DND-41 (cell line): Measurements from ENCODE around the gene PDPK1.
A peak's percentile ranks its signal among the peaks of the same experiment; 100 is the strongest.

Experiments used
- ATAC-seq: fragments of 200-7000 bp; cut with Tn5 transposase; 3 replicates; pipeline ENCODE4 v1.9.1; 2021; ENCODE audit warnings: low read depth; ENCODE audit not compliant: insufficient read depth
- DNase-seq: peaks from one replicate; pipeline ENCODE4 v3.0.0-alpha.2; 2020
- H2AFZ ChIP-seq: 2 replicates; pipeline ENCODE4 v1.6.0; 2012; ENCODE audit warnings: low read depth, low read length
- H3K27ac ChIP-seq: 2 replicates; pipeline ENCODE4 v1.5.1; 2012; ENCODE audit warnings: low read length, inconsistent platforms
- H3K27me3 ChIP-seq: fragments of 200-600 bp; sonication (generic); 2 replicates; pipeline ENCODE4 v1.6.0; 2012; ENCODE audit warnings: low read length, mild to moderate bottlenecking, inconsistent platforms; ENCODE audit not compliant: insufficient read depth, poor library complexity
- H3K36me3 ChIP-seq: 2 replicates; pipeline ENCODE4 v1.5.1; 2012; ENCODE audit warnings: low read length, inconsistent platforms; ENCODE audit not compliant: insufficient read depth
- H3K4me1 ChIP-seq: 2 replicates; pipeline ENCODE4 v1.5.1; 2012; ENCODE audit warnings: mild to moderate bottlenecking, low read length; ENCODE audit not compliant: insufficient read depth
- H3K4me2 ChIP-seq: 2 replicates; pipeline ENCODE4 v1.6.0; 2012; ENCODE audit warnings: mild to moderate bottlenecking, moderate library complexity, low read length, inconsistent platforms; ENCODE audit not compliant: insufficient read depth
- H3K4me3 ChIP-seq, 2 experiments: fragments of 200-600 bp in 1 of 2; shearing (Covaris generic) in 1 of 2; 2 replicates each; pipeline ENCODE4 v1.5.1; 2012 to 2016; ENCODE audit warnings: inconsistent platforms in 2 of 2, low read length in 2 of 2, mild to moderate bottlenecking in 2 of 2, low read depth in 1 of 2, moderate library complexity in 1 of 2
- H3K79me2 ChIP-seq: 2 replicates; pipeline ENCODE4 v1.6.0; 2012; ENCODE audit warnings: low read length, inconsistent platforms; ENCODE audit not compliant: insufficient read depth
- H3K9ac ChIP-seq: 2 replicates; pipeline ENCODE4 v1.6.0; 2012; ENCODE audit warnings: low read depth, mild to moderate bottlenecking, inconsistent platforms, low read length, moderate library complexity
- H3K9me3 ChIP-seq: 2 replicates; pipeline ENCODE4 v1.5.1; 2012; ENCODE audit warnings: low read length, moderate library complexity, mild to moderate bottlenecking, inconsistent platforms; ENCODE audit not compliant: insufficient read depth, severe bottlenecking
- H4K20me1 ChIP-seq: 2 replicates; pipeline ENCODE4 v1.6.0; 2012; ENCODE audit warnings: low read length; ENCODE audit not compliant: insufficient read depth
- CTCF ChIP-seq: IDR thresholded peaks from 2 replicates; pipeline ENCODE4 v1.5.1; 2012; ENCODE audit warnings: borderline replicate concordance, low read length, moderate library complexity, mild to moderate bottlenecking; ENCODE audit not compliant: poor library complexity, severe bottlenecking; ENCODE audit errors: extremely low read depth
- EZH2 ChIP-seq: IDR thresholded peaks from 3 replicates; pipeline ENCODE4 v1.6.1; 2012; ENCODE audit warnings: borderline replicate concordance, low read depth, mild to moderate bottlenecking, moderate library complexity, low read length, inconsistent platforms; ENCODE audit not compliant: severe bottlenecking

Gene PDPK1

GRCh38 chr16:2529061-2529931, 8.5 kb upstream of the PDPK1 start:
- H3K36me3 ChIP-seq = peaks cover 50% of the 10 kb centered on the region
- H3K4me2 ChIP-seq = no peak overlapping the region
- peaks cover 29% of the 10 kb centered on the region for H3K4me1 ChIP-seq
- H4K20me1 ChIP-seq = peaks cover 9% of the 10 kb centered on the region
- H3K9me3 ChIP-seq = no peaks in the 10 kb centered on the region
- no peaks in the 10 kb centered on the region for H3K79me2 ChIP-seq
- TF ChIP-seq CTCF = no peak
- no peak for TF ChIP-seq EZH2
- no peaks in the 10 kb centered on the region for H3K27me3 ChIP-seq
- H3K4me3 ChIP-seq = no peak overlapping the region
- H2AFZ ChIP-seq = no peak overlapping the region
- ATAC-seq (no peak), DNase-seq (no peak)
- H3K9ac ChIP-seq = no peak overlapping the region
- no peak overlapping the region for H3K27ac ChIP-seq

GRCh38 chr16:2529961-2530628, 7.7 kb upstream of the PDPK1 start:
- Histone ChIP-seq H3K36me3 (peaks cover 43% of the 10 kb centered on the region), H3K27me3 (no peaks in the 10 kb centered on the region), H3K9me3 (no peaks in the 10 kb centered on the region), H3K79me2 (no peaks in the 10 kb centered on the region), H3K27ac (no peak overlapping the region), H3K4me3 (no peak overlapping the region), H4K20me1 (peaks cover 9% of the 10 kb centered on the region), H2AFZ (no peak overlapping the region), H3K4me2 (no peak overlapping the region), H3K4me1 (peaks cover 29% of the 10 kb centered on the region), H3K9ac (no peak overlapping the region)
- DNase-seq (no peak), ATAC-seq (no peak)
- TF ChIP-seq CTCF (no peak), EZH2 (no peak)

GRCh38 chr16:2530629-2531318, 7.0 kb upstream of the PDPK1 start:
- H3K9me3 ChIP-seq = no peaks in the 10 kb centered on the region
- no peaks in the 10 kb centered on the region for H3K79me2 ChIP-seq
- H3K27ac ChIP-seq = no peak overlapping the region
- ATAC-seq (no peak), DNase-seq (no peak)
- no peaks in the 10 kb centered on the region for H3K27me3 ChIP-seq
- H3K4me1 ChIP-seq = peaks cover 29% of the 10 kb centered on the region
- H4K20me1 ChIP-seq = peaks cover 9% of the 10 kb centered on the region
- H3K9ac ChIP-seq = peak overlapping the region; percentile 66
- no peak overlapping the region for H2AFZ ChIP-seq
- TF ChIP-seq CTCF = no peak
- no peak for TF ChIP-seq EZH2
- peak overlapping the region; percentile 100 for H3K4me2 ChIP-seq
- peak overlapping the region in 1 of 2 experiments; percentile 83; a peak in 1 of 4 replicates for H3K4me3 ChIP-seq
- H3K36me3 ChIP-seq = peaks cover 42% of the 10 kb centered on the region
